ENCODE measurements around the gene FBXO7. TPM values are rescaled to one million over a fixed set of nuclear protein-coding genes. Genes with fewer than 3 reads are reported as not detected.

Gene FBXO7
- total and polyA plus RNA-seq, 2 of the 4 experiments (the other 2 are of a cell fraction), result 71.5 TPM

DNA sequence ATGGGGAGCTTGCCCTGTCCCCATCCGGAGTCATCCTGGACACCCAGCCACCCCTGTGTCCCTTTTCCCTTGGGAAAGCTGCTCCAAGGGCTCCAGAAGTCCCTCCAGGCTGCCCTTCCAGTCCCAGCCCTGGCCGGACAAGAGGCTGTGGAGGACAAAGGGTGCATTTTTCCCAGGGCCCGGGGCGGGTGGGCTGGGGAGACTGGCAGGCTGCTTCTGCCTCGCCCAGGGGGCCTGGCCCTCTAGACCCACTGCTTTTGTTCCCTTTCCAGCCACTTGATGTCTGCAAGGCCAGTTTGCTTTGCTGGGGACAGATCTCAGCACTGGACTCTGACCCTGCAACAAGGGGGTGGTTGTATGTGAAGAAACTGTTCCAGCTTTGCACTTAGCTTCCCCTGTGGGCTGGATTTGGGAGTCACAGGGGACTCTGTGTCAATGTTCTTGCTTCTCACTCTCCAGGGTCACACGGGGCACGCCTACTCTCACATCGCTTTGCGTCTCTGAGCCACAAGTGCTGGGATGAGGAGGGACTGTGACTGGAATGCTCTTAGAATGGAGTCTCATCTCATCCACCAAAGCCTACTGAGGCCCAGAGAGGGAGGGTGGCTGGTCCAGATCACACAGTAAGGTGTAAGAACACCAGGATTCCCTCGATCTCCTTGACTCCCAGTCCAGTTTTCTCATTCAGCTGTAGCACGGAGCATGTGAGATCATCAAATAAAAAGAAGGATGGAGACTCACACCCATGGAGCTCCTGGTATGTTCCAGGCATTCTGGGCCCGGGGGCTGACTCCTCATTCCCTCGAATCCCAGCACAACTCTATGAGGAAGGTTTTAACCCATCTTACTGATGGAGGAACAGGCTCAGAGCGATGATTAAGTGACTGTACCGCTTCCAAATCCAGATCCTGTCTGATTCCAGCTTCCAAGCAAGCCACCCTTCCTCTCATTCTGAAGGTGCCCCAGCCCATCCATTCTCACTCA, 59.9 kb downstream of the FBXO7 start:
- Histone ChIP-seq H2AK9ac (replicated peaks; ENCODE audit: low read depth, low read length, poor library complexity) (peak overlapping the region; percentile 53), H3K4me3 (ENCODE audit: insufficient read depth, low read depth, low read length) (no peak overlapping the region), H2BK20ac (ENCODE audit: low read depth, low read length) (peak overlapping the region; percentile 92), H3K27me3 (ENCODE audit: control insufficient read depth, insufficient read depth, low read length) (no peaks in the 10 kb centered on the region), H3K36me3 (ENCODE audit: control insufficient read depth, insufficient read depth, low read length) (no peaks in the 10 kb centered on the region), H4K20me1 (ENCODE audit: insufficient read depth, low read length) (no peaks in the 10 kb centered on the region), H2BK15ac (ENCODE audit: low read depth, low read length) (peak overlapping the region; percentile 56; the same call in 2 of the 3 replicates), H4K8ac (ENCODE audit: low read depth in 2 of 2, low read length in 2 of 2) (peak overlapping the region in 1 of 2 experiments; percentile 88; a peak in 2 of 4 replicates), H3K4me1 (ENCODE audit: control insufficient read depth, insufficient read depth, low read length) (peaks cover 23% of the 10 kb centered on the region), H3K9me3 (ENCODE audit: control insufficient read depth, insufficient read depth, low read length) (peaks cover 3% of the 10 kb centered on the region; the same call in 1 of the 2 replicates), H3K4me2 (ENCODE audit: low read depth, low read length) (no peak overlapping the region), H4K5ac (ENCODE audit: low read depth, low read length) (peak overlapping the region; percentile 84; the same call in 1 of the 2 replicates), H2AK5ac (ENCODE audit: low read depth, low read length) (peak overlapping the region; percentile 90), H2AFZ (replicated peaks; ENCODE audit: low read length, poor library complexity) (peak overlapping the region; percentile 83), H3K9me1 (ENCODE audit: insufficient read depth, low read length) (peaks cover 14% of the 10 kb centered on the region), H4K91ac (ENCODE audit: insufficient read depth, low read depth, low read length) (peak overlapping the region; percentile 89), H3K9ac (ENCODE audit: low read depth, low read length) (no peak overlapping the region), H3K79me1 (ENCODE audit: low read depth in 1 of 2, low read length in 2 of 2) (0 out of 4 replicates have a peak, but pooled peaks cover 0 to 5% of the 10 kb centered on the region in 2 experiments), H2BK120ac (ENCODE audit: low read depth, low read length) (peak overlapping the region; percentile 94), H3K18ac (ENCODE audit: low read depth, low read length) (peak overlapping the region; percentile 59; the same call in 1 of the 2 replicates), H3K56ac (ENCODE audit: extremely low read depth, insufficient read depth, low read length) (no peak overlapping the region), H3K23ac (ENCODE audit: low read depth, low read length) (0 out of 2 replicates have a peak overlapping the region, but pooled peaks have one; percentile 45), H3K27ac (ENCODE audit: insufficient read depth, low read length) (0 out of 2 replicates have a peak overlapping the region, but pooled peaks have one; percentile 1), H3K4ac (ENCODE audit: low read depth, low read length) (peak overlapping the region; percentile 92), H3K14ac (replicated peaks; ENCODE audit: low read depth, low read length) (peak overlapping the region; percentile 87; the same call in 1 of the 2 replicates), H2BK5ac (ENCODE audit: low read depth, low read length, poor library complexity, severe bottlenecking) (no peak overlapping the region)
- ChIA-PET POLR2A (ENCODE audit: unreplicated experiment) (no interaction called here), CTCF (interaction anchor here (1.2 kb wide), 1 partner anchor 262 kb away, joined by 4 read pairs; no protein-coding TSS in a partner anchor)
- intact Hi-C loops (cut with micrococcal nuclease), result no loop called here
- WGBS, 2 experiments (ENCODE audit: extremely low coverage in 2 of 2, insufficient read length in 1 of 2), result 82% methylated on average over 4 of the region's 15 CpGs; no CpG with 5 or more reads in 1 of the 2 experiments
- in situ Hi-C loops (cut with MboI; ENCODE audit: low sequenced_read_pairs), result no loop called here
- dilution Hi-C loops (cut with HindIII; ENCODE audit: low sequenced_read_pairs, unreplicated experiment), result no loop called here
- TF ChIP-seq MXI1 (IDR thresholded peaks at IDR 0.05; ENCODE audit: borderline replicate concordance, low read depth, low read length) (no peak), RCOR1 (IDR thresholded peaks at IDR 0.05; ENCODE audit: insufficient replicate concordance, low read length) (no peak), NFE2L2 (IDR thresholded peaks at IDR 0.05; ENCODE audit: low read depth, low read length) (no peak), POLR2A (IDR thresholded peaks at IDR 0.05; ENCODE audit: low read depth, low read length) (no peak), MAZ (IDR thresholded peaks at IDR 0.05; ENCODE audit: borderline replicate concordance, low read depth, low read length) (no peak), CHD1 (IDR thresholded peaks at IDR 0.05; ENCODE audit: low read depth, low read length) (no peak), RAD21 (IDR thresholded peaks at IDR 0.05; ENCODE audit: low read length) (no peak), BHLHE40 (IDR thresholded peaks at IDR 0.05; ENCODE audit: low read depth, low read length) (no peak)
- TF ChIP-seq, protein P1, sequence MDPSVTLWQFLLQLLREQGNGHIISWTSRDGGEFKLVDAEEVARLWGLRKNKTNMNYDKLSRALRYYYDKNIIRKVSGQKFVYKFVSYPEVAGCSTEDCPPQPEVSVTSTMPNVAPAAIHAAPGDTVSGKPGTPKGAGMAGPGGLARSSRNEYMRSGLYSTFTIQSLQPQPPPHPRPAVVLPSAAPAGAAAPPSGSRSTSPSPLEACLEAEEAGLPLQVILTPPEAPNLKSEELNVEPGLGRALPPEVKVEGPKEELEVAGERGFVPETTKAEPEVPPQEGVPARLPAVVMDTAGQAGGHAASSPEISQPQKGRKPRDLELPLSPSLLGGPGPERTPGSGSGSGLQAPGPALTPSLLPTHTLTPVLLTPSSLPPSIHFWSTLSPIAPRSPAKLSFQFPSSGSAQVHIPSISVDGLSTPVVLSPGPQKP (IDR thresholded peaks at IDR 0.05; ENCODE audit: borderline replicate concordance, low read depth, low read length), result no peak
- TF ChIP-seq, protein P2, sequence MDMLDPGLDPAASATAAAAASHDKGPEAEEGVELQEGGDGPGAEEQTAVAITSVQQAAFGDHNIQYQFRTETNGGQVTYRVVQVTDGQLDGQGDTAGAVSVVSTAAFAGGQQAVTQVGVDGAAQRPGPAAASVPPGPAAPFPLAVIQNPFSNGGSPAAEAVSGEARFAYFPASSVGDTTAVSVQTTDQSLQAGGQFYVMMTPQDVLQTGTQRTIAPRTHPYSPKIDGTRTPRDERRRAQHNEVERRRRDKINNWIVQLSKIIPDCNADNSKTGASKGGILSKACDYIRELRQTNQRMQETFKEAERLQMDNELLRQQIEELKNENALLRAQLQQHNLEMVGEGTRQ (IDR thresholded peaks at IDR 0.05; ENCODE audit: low read depth, low read length), result no peak
- BruUV-seq (replicated peaks), result no TSS peak
- ATAC-seq (ENCODE audit: low read depth) (no peak), DNase-seq (no peak)
